ENCODE data around the gene CABP7. TPM values are rescaled to one million over a fixed set of nuclear protein-coding genes. Genes with fewer than 3 reads are reported as not detected.

The CABP7 gene
- total RNA-seq, 1 donor from 2014 or later: 0.10 TPM

DNA sequence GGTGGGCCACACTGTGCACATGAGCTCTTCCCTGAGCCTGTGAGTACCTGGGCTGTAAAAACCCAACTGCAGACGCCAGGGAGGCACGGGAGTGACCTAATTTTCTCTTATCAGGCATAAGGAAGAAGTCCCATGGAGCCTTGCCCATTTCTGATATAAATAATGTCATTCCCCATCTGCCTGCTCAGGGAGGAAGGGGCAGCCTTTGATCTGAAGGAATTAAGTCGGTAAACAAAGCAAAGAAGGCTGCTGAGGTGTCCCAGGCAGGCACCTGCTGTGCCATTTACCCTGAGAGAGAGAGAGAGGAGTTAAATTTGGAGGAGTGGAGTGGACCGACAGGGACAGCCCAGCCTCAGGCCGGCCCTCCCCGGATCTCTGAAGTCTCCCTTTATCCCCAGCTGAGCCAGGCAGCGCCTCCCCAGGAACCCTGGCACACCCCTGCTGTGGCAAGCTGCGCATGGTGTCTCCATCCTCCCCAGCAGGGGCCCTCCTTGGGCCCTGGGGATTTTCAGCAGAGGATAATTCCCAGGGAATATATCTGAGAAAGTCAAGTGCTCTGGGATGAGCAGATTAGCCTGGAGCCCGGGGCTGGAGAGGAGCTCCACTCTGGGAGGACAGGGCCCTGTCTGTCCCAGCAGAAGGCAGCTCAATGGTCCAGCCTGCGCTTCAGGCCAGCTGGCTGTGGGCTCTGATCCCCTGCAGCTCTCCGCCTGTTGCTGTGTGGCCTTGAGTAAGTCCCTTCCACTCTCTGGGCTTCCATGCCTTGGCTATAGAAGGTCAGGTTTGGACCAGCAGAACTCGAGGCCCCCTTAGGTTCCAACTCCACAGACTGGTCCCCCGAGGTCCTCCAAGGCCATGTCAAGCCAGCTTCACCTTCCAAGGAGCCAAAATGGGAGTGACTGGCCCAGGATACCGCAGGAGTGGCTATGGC is 17.5 kb upstream of the CABP7 start:
- DNase-seq: no peak

GRCh38 chr22:29702931-29703501 is 16.8 kb upstream of the CABP7 start:
- no peak for DNase-seq

- no peak for DNase-seq
Observed at GRCh38 chr22:29703569-29704195, 16.1 kb upstream of the CABP7 start.

GRCh38 chr22:29704528-29705285 is 15.1 kb upstream of the CABP7 start:
- peak; percentile 47 for DNase-seq

DNA sequence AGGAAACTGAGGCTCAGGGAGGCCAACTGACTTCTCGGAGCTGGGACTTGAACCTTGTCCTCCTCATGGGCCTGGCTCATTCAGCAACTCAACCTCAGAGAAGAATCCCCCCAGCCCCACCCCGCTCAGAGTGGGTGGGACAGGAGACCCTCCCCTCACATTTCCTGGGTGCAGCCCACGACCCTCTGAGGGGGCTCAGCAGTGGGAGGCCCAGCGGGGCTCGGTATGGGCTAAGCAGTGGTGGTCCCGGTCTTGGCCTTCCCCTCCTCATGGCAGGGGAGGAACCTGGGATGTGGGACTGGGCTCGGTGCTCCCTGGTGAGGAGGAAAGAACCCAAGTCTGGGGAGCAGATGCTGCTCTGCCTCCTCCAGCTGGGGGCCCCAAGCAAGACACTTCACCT is 14.2 kb upstream of the CABP7 start:
- no peak for DNase-seq

GRCh38 chr22:29706486-29706885 is 13.3 kb upstream of the CABP7 start:
- no peak for DNase-seq

DNA sequence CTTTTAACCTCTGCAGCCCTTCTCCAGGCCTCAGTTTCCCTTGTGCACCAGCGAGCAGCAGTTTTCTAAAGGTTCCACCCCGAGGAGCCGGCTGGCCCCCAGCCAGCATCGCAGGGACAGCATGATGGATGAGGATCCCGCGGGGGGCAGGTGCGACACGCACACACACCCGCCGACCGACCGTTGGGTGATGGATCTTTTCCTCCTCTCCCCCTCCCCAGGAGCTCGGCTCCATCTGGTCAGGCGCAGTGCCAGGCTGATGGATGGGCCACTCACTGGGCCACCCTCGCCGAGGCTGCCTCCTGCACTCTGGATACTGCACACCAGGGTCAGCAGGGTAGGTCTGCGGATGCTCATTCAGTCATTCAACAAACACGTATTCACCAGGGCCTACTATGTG is 12.8 kb upstream of the CABP7 start:
- DNase-seq: no peak

DNA sequence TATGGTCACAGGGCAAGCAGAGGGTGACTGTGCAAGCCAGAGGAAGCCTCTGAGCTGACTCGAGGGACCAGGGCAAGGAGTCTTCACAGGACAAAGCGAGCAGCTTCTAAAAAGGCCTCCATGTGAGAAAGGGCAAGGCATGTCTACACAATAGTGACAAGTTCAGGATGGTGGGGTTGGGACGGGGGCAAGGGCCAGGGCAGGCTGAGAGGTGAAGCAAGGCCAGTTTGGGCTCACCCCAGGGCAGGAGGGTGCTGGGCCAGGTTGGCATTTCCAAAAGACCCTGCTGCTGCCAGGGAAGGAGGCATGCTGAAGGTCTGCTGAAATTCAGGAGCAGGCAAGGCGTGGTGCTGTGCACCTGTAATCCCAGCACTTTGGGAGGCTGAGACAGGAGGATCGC is 12.3 kb upstream of the CABP7 start:
- DNase-seq: no peak

- no peak for DNase-seq
Observed at GRCh38 chr22:29710193-29710592, 9.6 kb upstream of the CABP7 start.

DNA sequence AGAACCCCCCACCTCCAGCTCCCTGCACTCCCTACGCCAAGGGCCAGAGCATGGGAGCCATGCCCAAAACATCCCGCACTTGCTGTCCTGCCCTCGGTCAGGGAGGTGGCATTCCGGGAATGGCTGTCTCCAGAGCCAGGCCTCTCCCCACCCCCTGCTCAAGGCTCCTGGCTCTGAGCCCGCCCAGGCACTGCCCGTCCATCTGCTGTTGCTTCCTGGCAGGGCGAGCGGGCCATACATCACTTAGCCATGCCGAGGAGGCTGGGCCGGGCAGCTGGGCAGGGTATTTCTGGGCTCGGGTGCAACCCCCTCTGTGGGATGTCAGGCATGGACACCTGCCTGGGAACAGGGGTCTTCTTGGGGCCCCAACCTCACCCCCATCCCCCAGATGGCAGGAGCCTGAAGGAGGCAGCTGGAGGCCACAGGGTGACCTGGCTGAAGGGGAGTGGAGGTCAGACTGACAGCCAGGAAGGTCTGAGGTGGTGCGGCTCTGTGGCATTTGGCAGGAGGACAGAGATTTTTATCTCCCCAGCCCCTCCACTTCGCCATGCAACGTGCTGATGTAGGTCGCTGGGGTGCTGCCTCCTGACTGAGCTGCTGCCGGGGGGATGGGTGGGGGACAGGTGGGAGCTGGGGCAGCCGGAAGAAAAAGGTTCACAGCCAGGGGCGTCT is 8.7 kb upstream of the CABP7 start:
- DNase-seq: no peak

GRCh38 chr22:29712119-29712518 is 7.7 kb upstream of the CABP7 start:
- DNase-seq: no peak

GRCh38 chr22:29713156-29713727 is 6.6 kb upstream of the CABP7 start:
- DNase-seq: no peak

- no peak for DNase-seq
Observed at GRCh38 chr22:29715240-29715639, 4.6 kb upstream of the CABP7 start.

GRCh38 chr22:29715705-29716104 is 4.1 kb upstream of the CABP7 start:
- DNase-seq: no peak

DNA sequence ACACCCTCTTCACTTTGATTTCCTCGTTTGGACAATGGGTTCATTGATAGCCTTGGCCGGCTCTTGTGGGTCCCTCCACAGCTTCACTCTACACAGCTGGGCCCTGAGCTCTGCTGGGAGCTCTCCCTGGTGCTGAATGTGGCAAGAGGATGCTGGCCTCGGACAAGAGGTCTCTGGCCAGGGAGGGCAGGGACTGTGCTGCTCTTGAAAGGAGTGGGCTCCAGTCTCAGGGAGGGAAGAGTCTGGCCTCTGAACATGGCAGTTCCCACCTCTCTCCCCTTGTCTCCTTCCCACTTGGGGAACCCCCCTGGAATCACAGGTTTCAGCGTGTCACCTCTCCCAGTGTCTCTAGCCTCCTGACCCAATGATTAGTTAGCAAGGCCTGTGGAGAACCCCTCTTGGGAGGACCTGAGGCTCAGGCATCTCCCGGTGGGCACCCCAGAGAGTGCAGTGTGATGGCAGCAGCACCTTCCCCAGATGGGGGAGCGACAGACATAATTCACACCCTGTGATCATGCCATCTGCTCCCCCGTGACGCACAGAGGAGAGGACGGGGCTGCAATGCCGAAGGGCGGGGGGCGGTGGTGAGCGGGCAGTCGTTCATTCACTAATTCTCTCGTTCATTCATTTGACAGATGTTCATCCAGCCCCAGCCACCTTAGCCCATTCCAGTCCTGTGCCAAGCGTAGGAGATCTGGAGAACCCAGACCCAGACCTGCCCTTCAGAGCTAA is 2.8 kb upstream of the CABP7 start:
- peak; percentile 14 for DNase-seq

GRCh38 chr22:29717789-29718188 is 2.0 kb upstream of the CABP7 start:
- DNase-seq: no peak

DNA sequence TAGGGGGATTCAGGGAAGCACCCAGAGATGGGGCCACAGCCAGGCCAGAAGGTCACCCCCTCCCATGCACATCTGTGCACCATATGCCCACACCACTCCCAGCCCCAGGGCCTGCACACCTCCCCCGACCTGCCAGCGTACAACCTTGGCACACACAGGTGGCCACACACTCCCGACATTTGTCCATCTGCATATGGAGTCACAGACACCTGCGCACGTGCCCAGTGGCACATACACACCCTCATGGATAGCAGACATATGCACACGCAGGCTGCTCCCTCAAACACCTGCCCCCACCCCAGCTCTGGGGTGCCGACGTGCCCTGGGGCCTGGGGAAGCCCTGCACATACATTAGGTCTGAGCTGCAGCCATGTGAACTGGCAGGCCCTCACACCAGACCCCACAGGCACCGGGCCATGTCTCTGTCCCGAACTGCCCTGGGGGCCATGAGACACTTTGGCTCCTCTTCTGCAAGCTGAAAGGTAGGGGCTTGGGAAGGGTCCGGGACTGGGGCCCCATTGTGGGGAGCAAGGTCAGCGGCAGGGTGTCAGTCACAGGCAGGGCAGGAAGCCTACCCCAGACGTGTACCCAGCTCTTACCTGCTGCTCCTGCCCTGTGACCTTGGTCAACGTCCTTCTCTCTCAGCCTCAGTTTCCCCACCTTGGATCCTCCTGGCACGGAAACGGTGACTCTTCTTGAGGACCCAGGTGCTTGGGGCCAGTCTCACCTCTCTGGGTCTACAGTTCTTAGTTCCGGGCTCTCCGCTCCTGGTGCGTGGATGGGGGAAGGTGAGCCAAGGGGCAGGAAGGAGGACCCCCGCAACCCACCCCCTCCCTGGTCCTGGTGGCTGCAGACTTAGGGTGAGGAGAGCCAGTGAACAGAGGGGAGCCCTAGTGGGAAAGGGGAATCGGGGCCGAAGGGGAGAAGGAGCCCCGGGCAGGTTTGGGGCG is 579 bp upstream of the CABP7 start:
- no peak for DNase-seq

GRCh38 chr22:29720811-29721323 is 1.1 kb downstream of the CABP7 start:
- DNase-seq: no peak

DNA sequence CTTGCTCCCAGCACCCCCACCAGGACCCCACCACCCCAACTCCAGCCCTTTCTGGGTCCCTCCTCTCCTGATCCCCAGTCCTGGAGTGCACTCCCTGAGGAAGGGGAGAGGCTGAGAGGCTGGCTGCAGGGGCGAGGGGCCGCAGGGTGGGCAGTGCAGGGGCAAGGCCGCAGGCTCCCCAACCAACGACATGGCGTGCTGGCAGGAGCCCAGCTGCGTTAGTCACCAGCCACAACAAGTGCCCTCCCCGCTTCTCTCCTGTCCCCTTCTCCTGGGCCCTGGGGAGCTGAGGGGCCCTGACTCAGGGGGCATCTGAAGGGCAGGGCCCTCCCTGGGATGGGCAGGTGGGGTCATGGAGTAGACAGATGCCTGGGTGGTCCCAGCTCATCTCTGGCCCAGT is 2.3 kb downstream of the CABP7 start:
- DNase-seq: no peak

DNA sequence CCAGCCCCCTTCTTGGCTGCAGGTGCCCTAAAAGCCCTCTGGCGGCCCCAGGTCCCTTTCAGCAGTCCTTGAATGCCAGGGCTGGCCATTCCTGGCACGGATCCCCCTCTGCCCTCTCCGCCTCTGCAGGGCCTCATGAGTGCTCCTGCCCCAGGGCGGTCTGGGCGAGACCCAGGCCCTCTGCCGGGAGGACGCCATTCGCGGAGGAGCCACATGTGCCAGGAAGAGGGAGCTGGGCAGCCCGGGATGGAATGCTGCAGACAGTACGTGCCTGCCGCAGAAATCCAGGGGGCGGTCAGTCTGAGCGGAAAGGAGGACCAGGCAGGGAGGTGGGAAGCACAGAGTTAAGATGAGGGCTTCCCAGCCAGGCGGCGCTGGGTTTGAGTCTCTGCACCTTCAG is 2.8 kb downstream of the CABP7 start:
- no peak for DNase-seq
